Measurements from ENCODE around the gene ANKRD6. TPM values are rescaled to one million over a fixed set of nuclear protein-coding genes. Genes with fewer than 3 reads are reported as not detected.

ANKRD6 gene
- total RNA-seq, 1 experiment from 2014 or later, result 25.4 TPM

DNA sequence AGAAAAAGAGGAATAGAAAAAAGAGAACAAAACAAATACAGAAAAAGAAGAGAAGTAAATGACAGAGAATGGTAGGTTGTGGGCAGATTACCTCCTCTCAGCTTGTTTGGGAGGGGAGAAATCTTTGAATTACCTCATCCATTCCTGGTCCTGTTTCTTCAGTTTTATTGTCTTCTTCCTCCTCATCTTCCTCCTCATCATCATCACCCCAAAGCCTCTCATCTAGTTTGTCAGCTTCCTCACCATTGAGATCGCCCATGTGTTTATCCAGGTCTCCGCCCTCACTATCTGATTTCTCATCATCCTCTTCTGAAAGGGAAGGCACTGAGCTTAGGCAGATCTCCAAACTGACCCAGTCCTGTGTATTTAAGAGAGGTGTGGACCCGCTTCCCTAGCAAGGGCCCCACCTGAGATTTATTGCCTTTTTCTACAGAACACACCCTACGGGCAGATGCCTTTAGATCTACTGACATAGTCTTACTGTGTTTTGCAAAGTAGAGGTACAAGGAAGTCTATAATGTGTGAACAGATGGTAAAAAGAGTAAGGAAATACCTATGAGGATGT lies 229.8 kb downstream of the ANKRD6 start:
- DNase-seq (ENCODE audit: low spot score), result no peak
- ChIA-PET POLR2A (ENCODE audit: low non-redundant PET) (no interaction called here), CTCF (no interaction called here)
- H3K27ac ChIP-seq (ENCODE audit: low read depth, low read length, poor library complexity, severe bottlenecking), result no peak overlapping the region
- peaks cover 9% of the 10 kb centered on the region for H3K4me1 ChIP-seq (ENCODE audit: insufficient read depth, low read length, poor library complexity, severe bottlenecking)
- H3K36me3 ChIP-seq (ENCODE audit: insufficient read depth, low read length, poor library complexity, severe bottlenecking), result peaks cover 71% of the 10 kb centered on the region
- intact Hi-C loops (cut with micrococcal nuclease; ENCODE audit: unreplicated experiment), result no loop called here
- H3K4me3 ChIP-seq (ENCODE audit: low read depth, low read length, poor library complexity, severe bottlenecking), result no peak overlapping the region
- H3K9me3 ChIP-seq (ENCODE audit: low read depth, low read length, poor library complexity, severe bottlenecking), result no peaks in the 10 kb centered on the region
- no peaks in the 10 kb centered on the region for H3K27me3 ChIP-seq (replicated peaks; ENCODE audit: insufficient read depth, low read depth, low read length, poor library complexity)
- no TSS peak for BruUV-seq (replicated peaks)
- no peak for TF ChIP-seq EZH2 (IDR thresholded peaks at IDR 0.05; ENCODE audit: borderline replicate concordance, low read depth, low read length, poor library complexity, severe bottlenecking)
- no peak for TF ChIP-seq CTCF (conservative IDR thresholded peaks at IDR 0.05; ENCODE audit: low read depth, low read length)

- peak; percentile 93 for DNase-seq (ENCODE audit: low spot score)
- H3K36me3 ChIP-seq (ENCODE audit: insufficient read depth, low read length, poor library complexity, severe bottlenecking), result peaks cover 55% of the 10 kb centered on the region
- H3K27ac ChIP-seq (ENCODE audit: low read depth, low read length, poor library complexity, severe bottlenecking), result peak overlapping the region; percentile 64
- no peaks in the 10 kb centered on the region for H3K27me3 ChIP-seq (replicated peaks; ENCODE audit: insufficient read depth, low read depth, low read length, poor library complexity)
- no TSS peak for BruUV-seq (replicated peaks)
- H3K4me3 ChIP-seq (ENCODE audit: low read depth, low read length, poor library complexity, severe bottlenecking), result no peak overlapping the region
- H3K4me1 ChIP-seq (ENCODE audit: insufficient read depth, low read length, poor library complexity, severe bottlenecking), result peaks cover 30% of the 10 kb centered on the region
- intact Hi-C loops (cut with micrococcal nuclease; ENCODE audit: unreplicated experiment), result loop anchor here (1.0 kb wide), 1 partner anchor 21 kb away; no protein-coding TSS in a partner anchor
- CTCF ChIA-PET, result interaction anchor here (0.7 kb wide), 1 partner anchor 236 kb away, joined by 3 read pairs; no protein-coding TSS in a partner anchor
- no peak for TF ChIP-seq EZH2 (IDR thresholded peaks at IDR 0.05; ENCODE audit: borderline replicate concordance, low read depth, low read length, poor library complexity, severe bottlenecking)
- TF ChIP-seq CTCF (conservative IDR thresholded peaks at IDR 0.05; ENCODE audit: low read depth, low read length), result no peak
- POLR2A ChIA-PET (ENCODE audit: low non-redundant PET), result interaction anchor here (0.8 kb wide), 1 partner anchor 257 kb away, joined by 3 read pairs; no protein-coding TSS in a partner anchor
- H3K9me3 ChIP-seq (ENCODE audit: low read depth, low read length, poor library complexity, severe bottlenecking), result no peaks in the 10 kb centered on the region
These were observed 235.1 kb downstream of the ANKRD6 start for GRCh38 chr6:89667872-89668556.

- peak; percentile 27 for DNase-seq (ENCODE audit: low spot score)
- Histone ChIP-seq H3K36me3 (ENCODE audit: insufficient read depth, low read length, poor library complexity, severe bottlenecking) (peaks cover 53% of the 10 kb centered on the region), H3K27me3 (replicated peaks; ENCODE audit: insufficient read depth, low read depth, low read length, poor library complexity) (no peaks in the 10 kb centered on the region), H3K9me3 (ENCODE audit: low read depth, low read length, poor library complexity, severe bottlenecking) (no peaks in the 10 kb centered on the region), H3K4me1 (ENCODE audit: insufficient read depth, low read length, poor library complexity, severe bottlenecking) (peaks cover 30% of the 10 kb centered on the region), H3K4me3 (ENCODE audit: low read depth, low read length, poor library complexity, severe bottlenecking) (no peak overlapping the region), H3K27ac (ENCODE audit: low read depth, low read length, poor library complexity, severe bottlenecking) (peak overlapping the region; percentile 64)
- POLR2A ChIA-PET (ENCODE audit: low non-redundant PET), result interaction anchor here (0.6 kb wide), 1 partner anchor 112 kb away, joined by 3 read pairs; no protein-coding TSS in a partner anchor
- BruUV-seq (replicated peaks), result no TSS peak
- intact Hi-C loops (cut with micrococcal nuclease; ENCODE audit: unreplicated experiment), result no loop called here
- CTCF ChIA-PET, result no interaction called here
- TF ChIP-seq CTCF (conservative IDR thresholded peaks at IDR 0.05; ENCODE audit: low read depth, low read length) (no peak), EZH2 (IDR thresholded peaks at IDR 0.05; ENCODE audit: borderline replicate concordance, low read depth, low read length, poor library complexity, severe bottlenecking) (no peak)
These were observed 236.1 kb downstream of the ANKRD6 start for GRCh38 chr6:89669002-89669401.

Measured in A673 (cell line).